ENCODE measurements around the gene SKAP2. TPM values are rescaled to one million over a fixed set of nuclear protein-coding genes. Genes with fewer than 3 reads are reported as not detected.

SKAP2 gene
- total RNA-seq, 1 donor from 2014 or later = 11.7 TPM

DNA sequence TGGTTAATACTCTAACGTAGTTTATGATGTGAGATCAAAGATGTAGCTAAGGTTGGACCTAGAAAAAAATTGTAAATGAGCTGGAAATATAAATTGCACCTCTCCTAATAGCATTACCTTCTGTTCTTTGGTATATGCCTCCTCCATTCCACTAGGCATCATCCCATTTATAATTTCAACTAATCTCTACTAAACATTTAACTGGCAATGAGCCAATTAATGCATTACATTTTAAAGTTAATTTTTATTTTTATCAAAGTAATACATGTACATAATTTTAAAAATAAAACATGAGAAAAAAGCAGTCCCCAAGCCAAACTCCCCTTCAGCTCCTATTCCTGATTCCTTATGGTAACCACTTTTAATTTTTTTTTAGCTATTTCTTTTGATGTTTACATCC, 35.1 kb upstream of the SKAP2 start:
- no peak overlapping the region for H3K27ac Mint-ChIP-seq (ENCODE audit: unreplicated experiment)
- TF ChIP-seq, protein P1, sequence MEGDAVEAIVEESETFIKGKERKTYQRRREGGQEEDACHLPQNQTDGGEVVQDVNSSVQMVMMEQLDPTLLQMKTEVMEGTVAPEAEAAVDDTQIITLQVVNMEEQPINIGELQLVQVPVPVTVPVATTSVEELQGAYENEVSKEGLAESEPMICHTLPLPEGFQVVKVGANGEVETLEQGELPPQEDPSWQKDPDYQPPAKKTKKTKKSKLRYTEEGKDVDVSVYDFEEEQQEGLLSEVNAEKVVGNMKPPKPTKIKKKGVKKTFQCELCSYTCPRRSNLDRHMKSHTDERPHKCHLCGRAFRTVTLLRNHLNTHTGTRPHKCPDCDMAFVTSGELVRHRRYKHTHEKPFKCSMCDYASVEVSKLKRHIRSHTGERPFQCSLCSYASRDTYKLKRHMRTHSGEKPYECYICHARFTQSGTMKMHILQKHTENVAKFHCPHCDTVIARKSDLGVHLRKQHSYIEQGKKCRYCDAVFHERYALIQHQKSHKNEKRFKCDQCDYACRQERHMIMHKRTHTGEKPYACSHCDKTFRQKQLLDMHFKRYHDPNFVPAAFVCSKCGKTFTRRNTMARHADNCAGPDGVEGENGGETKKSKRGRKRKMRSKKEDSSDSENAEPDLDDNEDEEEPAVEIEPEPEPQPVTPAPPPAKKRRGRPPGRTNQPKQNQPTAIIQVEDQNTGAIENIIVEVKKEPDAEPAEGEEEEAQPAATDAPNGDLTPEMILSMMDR (IDR thresholded peaks at IDR 0.05) = no peak
- no peaks in the 10 kb centered on the region for H3K4me1 Mint-ChIP-seq (ENCODE audit: unreplicated experiment)
- H3K4me3 Mint-ChIP-seq (ENCODE audit: unreplicated experiment) = no peak overlapping the region
- H3K9me3 Mint-ChIP-seq (ENCODE audit: unreplicated experiment) = no peaks in the 10 kb centered on the region
- peaks cover 3% of the 10 kb centered on the region for H3K27me3 Mint-ChIP-seq (ENCODE audit: unreplicated experiment)
- H3K36me3 Mint-ChIP-seq (ENCODE audit: unreplicated experiment) = no peaks in the 10 kb centered on the region
- DNase-seq (ENCODE audit: extremely low spot score, unreplicated experiment) = no peak

- no peaks in the 10 kb centered on the region for H3K4me1 Mint-ChIP-seq (ENCODE audit: unreplicated experiment)
- DNase-seq (ENCODE audit: extremely low spot score, unreplicated experiment) = no peak
- no peak overlapping the region for H3K27ac Mint-ChIP-seq (ENCODE audit: unreplicated experiment)
- TF ChIP-seq, protein P1 (IDR thresholded peaks at IDR 0.05) = no peak
- no peak overlapping the region for H3K4me3 Mint-ChIP-seq (ENCODE audit: unreplicated experiment)
- no peaks in the 10 kb centered on the region for H3K36me3 Mint-ChIP-seq (ENCODE audit: unreplicated experiment)
- H3K9me3 Mint-ChIP-seq (ENCODE audit: unreplicated experiment) = no peaks in the 10 kb centered on the region
- H3K27me3 Mint-ChIP-seq (ENCODE audit: unreplicated experiment) = peaks cover 9% of the 10 kb centered on the region
Observed at GRCh38 chr7:26898891-26899290, 34.5 kb upstream of the SKAP2 start.

DNA sequence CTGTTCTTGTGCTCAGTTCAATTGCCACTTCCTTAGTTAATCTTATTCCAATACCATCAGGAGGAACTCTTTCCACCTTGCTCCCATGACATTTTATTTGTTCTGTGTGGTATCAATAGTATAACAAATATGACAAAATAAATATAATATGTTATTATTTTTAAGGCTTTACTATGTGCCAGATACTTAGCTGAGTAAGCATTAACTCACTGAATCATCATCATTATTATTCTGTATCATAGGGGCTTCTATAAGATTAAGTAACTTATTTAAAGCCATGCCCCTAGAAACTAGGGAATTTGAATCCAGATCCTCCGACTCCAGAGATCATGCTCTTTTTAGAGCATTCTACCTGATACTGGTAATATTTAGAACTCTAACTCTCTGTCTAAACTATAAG, 33.5 kb upstream of the SKAP2 start:
- Mint-ChIP-seq H3K27ac (ENCODE audit: unreplicated experiment) (no peak overlapping the region), H3K9me3 (ENCODE audit: unreplicated experiment) (no peaks in the 10 kb centered on the region), H3K4me3 (ENCODE audit: unreplicated experiment) (no peak overlapping the region), H3K27me3 (ENCODE audit: unreplicated experiment) (peaks cover 16% of the 10 kb centered on the region), H3K4me1 (ENCODE audit: unreplicated experiment) (no peaks in the 10 kb centered on the region), H3K36me3 (ENCODE audit: unreplicated experiment) (no peaks in the 10 kb centered on the region)
- no peak for DNase-seq (ENCODE audit: extremely low spot score, unreplicated experiment)
- TF ChIP-seq, protein P1 (IDR thresholded peaks at IDR 0.05) = no peak

GRCh38 chr7:26891400-26892350, 27.3 kb upstream of the SKAP2 start:
- H3K36me3 Mint-ChIP-seq (ENCODE audit: unreplicated experiment) = no peaks in the 10 kb centered on the region
- no peak overlapping the region for H3K4me3 Mint-ChIP-seq (ENCODE audit: unreplicated experiment)
- H3K9me3 Mint-ChIP-seq (ENCODE audit: unreplicated experiment) = no peaks in the 10 kb centered on the region
- no peak for DNase-seq (ENCODE audit: extremely low spot score, unreplicated experiment)
- no peaks in the 10 kb centered on the region for H3K4me1 Mint-ChIP-seq (ENCODE audit: unreplicated experiment)
- no peak overlapping the region for H3K27ac Mint-ChIP-seq (ENCODE audit: unreplicated experiment)
- TF ChIP-seq, protein P1 (IDR thresholded peaks at IDR 0.05) = no peak
- peaks cover 22% of the 10 kb centered on the region for H3K27me3 Mint-ChIP-seq (ENCODE audit: unreplicated experiment)

DNA sequence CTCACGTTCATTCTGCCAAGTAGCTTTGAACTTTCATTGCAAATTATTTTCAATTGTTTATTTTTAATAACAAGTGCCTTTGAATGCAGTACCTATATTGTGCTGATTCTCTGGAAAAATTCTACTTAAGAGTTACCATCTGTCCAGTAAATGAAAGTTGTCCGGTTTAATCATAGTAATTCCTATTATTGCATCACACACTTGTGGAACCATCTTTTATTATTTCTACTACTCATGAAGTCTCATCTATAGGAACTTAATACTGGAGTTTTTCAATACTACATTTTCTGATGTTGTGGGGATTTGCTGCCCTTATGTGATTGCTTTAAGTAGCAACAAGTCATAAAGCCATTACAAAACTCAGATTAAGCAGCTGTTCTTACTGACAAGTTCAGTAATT, 16.5 kb upstream of the SKAP2 start:
- no peak for DNase-seq (ENCODE audit: extremely low spot score, unreplicated experiment)
- TF ChIP-seq, protein P1 (IDR thresholded peaks at IDR 0.05) = no peak
- no peaks in the 10 kb centered on the region for H3K36me3 Mint-ChIP-seq (ENCODE audit: unreplicated experiment)
- H3K9me3 Mint-ChIP-seq (ENCODE audit: unreplicated experiment) = peaks cover 22% of the 10 kb centered on the region
- peaks cover 11% of the 10 kb centered on the region for H3K27me3 Mint-ChIP-seq (ENCODE audit: unreplicated experiment)
- H3K27ac Mint-ChIP-seq (ENCODE audit: unreplicated experiment) = no peak overlapping the region
- H3K4me3 Mint-ChIP-seq (ENCODE audit: unreplicated experiment) = no peak overlapping the region
- no peaks in the 10 kb centered on the region for H3K4me1 Mint-ChIP-seq (ENCODE audit: unreplicated experiment)

Data from osteocyte (in vitro differentiated cells).